Left lobe of liver (tissue), 2 donors: ENCODE data around the gene DEAF1. TPM values are rescaled to one million over a fixed set of nuclear protein-coding genes. Genes with fewer than 3 reads are reported as not detected.
"Not testable (repeated sequence)": the region's sequence is repeated elsewhere in the genome, so short reads cannot be mapped to it uniquely, and the experiment has no call there.

Source experiments
- ATAC-seq: fragments of 200-7000 bp; cut with Tn5 transposase; one replicate; pipeline ENCODE4 v1.9.1; 2020; ENCODE audit warnings: mild to moderate bottlenecking, moderate library complexity
- DNase-seq: peaks from one replicate; pipeline ENCODE4 v3.0.0-alpha.2; 2020; ENCODE audit warnings: low spot score
- total RNA-seq: library from RNA; stranded (reverse); gene quantifications from one replicate; pipeline ENCODE4 v1.2.1, GENCODE V29; 2021
- donor health status: DM: no; HTN: no; CAD: no; lungs with moderate emphysema.
- donor health status: DM: no; HTN: yes; CAD: no.

Gene DEAF1
- total RNA-seq, 1 donor from 2014 or later: 14.8 TPM

- peak; percentile 88 for DNase-seq
- ATAC-seq: peak; percentile 37
Observed at GRCh38 chr11:702462-703461, 7.7 kb upstream of the DEAF1 start.

- DNase-seq (no peak), ATAC-seq (no peak)
Observed at GRCh38 chr11:701741-702461, 6.9 kb upstream of the DEAF1 start.

GRCh38 chr11:699753-700152 is 4.7 kb upstream of the DEAF1 start:
- DNase-seq (no peak), ATAC-seq (no peak)

GRCh38 chr11:699116-699508 is 4.1 kb upstream of the DEAF1 start:
- ATAC-seq: no peak

GRCh38 chr11:698493-699115 is 3.6 kb upstream of the DEAF1 start:
- DNase-seq: no peak
- no peak for ATAC-seq

More at GRCh38 chr11:699116-699508, 4.1 kb upstream of the DEAF1 start:
- no peak for DNase-seq

- no peak for ATAC-seq
- DNase-seq: no peak
Observed at GRCh38 chr11:697811-698311, 2.8 kb upstream of the DEAF1 start.

GRCh38 chr11:696955-697491 is 2.0 kb upstream of the DEAF1 start:
- DNase-seq: no peak

GRCh38 chr11:695538-696248 is 671 bp upstream of the DEAF1 start, which contains the start of gene TMEM80:
Gene TMEM80, plus strand, starts transcription at chr11:695816. Its CDS starts 12 bp downstream, at chr11:695828.
- DNase-seq: peak; percentile 99
- ATAC-seq: peak; percentile 83

More at GRCh38 chr11:696955-697491, 2.0 kb upstream of the DEAF1 start:
- ATAC-seq: no peak

GRCh38 chr11:695288-695537 is 191 bp upstream of the DEAF1 start:
- DNase-seq: no peak
- ATAC-seq: no peak

- ATAC-seq (no peak), DNase-seq (no peak)
Observed at GRCh38 chr11:693887-694562, 997 bp downstream of the DEAF1 start.

- ATAC-seq: no peak
Observed at GRCh38 chr11:693415-693831, 1.6 kb downstream of the DEAF1 start.

GRCh38 chr11:692824-693414 is 2.1 kb downstream of the DEAF1 start:
- no peak for ATAC-seq
- DNase-seq: no peak

More at GRCh38 chr11:693415-693831, 1.6 kb downstream of the DEAF1 start:
- no peak for DNase-seq

- DNase-seq: no peak
- ATAC-seq: no peak
Observed at GRCh38 chr11:691710-692590, 3.1 kb downstream of the DEAF1 start.

- ATAC-seq: no peak
- no peak for DNase-seq
Observed at GRCh38 chr11:690738-691633, 4.0 kb downstream of the DEAF1 start.

GRCh38 chr11:690244-690643 is 4.8 kb downstream of the DEAF1 start:
- not testable (repeated sequence) for DNase-seq, ATAC-seq

- ATAC-seq: no peak
Observed at GRCh38 chr11:689625-690024, 5.4 kb downstream of the DEAF1 start.

GRCh38 chr11:688681-689080 is 6.3 kb downstream of the DEAF1 start:
- DNase-seq (no peak), ATAC-seq (no peak)

More at GRCh38 chr11:689625-690024, 5.4 kb downstream of the DEAF1 start:
- DNase-seq: no peak
